Thoracic aorta (tissue), 2 donors: ENCODE measurements around the gene DRD3. TPM values are rescaled to one million over a fixed set of nuclear protein-coding genes. Genes with fewer than 3 reads are reported as not detected.
A peak's percentile ranks its signal among the peaks of the same experiment; 100 is the strongest.

Source experiments
- ATAC-seq: fragments of 150-250 bp; one replicate; pipeline ENCODE4 v1.8.0; 2017; ENCODE audit warnings: low read depth; ENCODE audit not compliant: insufficient number of reproducible peaks, low FRiP score
- DNase-seq: peaks from one replicate; pipeline ENCODE4 v3.0.0-alpha.2; 2020; ENCODE audit warnings: low spot score
- H3K27ac ChIP-seq, 2 donors: fragments of 200-600 bp; sonication (generic); 1 replicate in 1 of 2; 2 replicates in 1 of 2; pipeline ENCODE4 v1.5.1; 2016; ENCODE audit warnings: mild to moderate bottlenecking in 2 of 2, moderate library complexity in 2 of 2
- H3K27me3 ChIP-seq: fragments of 200-600 bp; sonication (generic); replicated peaks from 2 replicates; pipeline ENCODE4 v1.6.0; 2016; ENCODE audit warnings: mild to moderate bottlenecking; ENCODE audit not compliant: insufficient read depth
- H3K36me3 ChIP-seq: fragments of 200-600 bp; sonication (generic); one replicate; pipeline ENCODE4 v1.5.1; 2016
- H3K4me1 ChIP-seq, 2 donors: fragments of 200-600 bp; sonication (generic); 1 replicate in 1 of 2; 2 replicates in 1 of 2; pipeline versions ENCODE4 v1.5.1 to v1.6.0; 2016; ENCODE audit warnings: low read depth in 2 of 2, mild to moderate bottlenecking in 1 of 2; ENCODE audit not compliant: control insufficient read depth in 1 of 2
- H3K4me3 ChIP-seq: fragments of 200-600 bp; sonication (generic); 2 replicates; pipeline ENCODE4 v1.5.1; 2016; ENCODE audit warnings: mild to moderate bottlenecking
- H3K9me3 ChIP-seq: fragments of 200-600 bp; sonication (generic); 2 replicates; pipeline ENCODE4 v1.5.1; 2016
- CTCF ChIP-seq: fragments of 200-600 bp; sonication (generic); IDR thresholded peaks from one replicate; pipeline ENCODE4 v1.5.1; 2019; ENCODE audit warnings: antibody characterized with exemption
- total RNA-seq, 2 donors: library from RNA; depleted of rRNA; stranded (reverse); fragments of >200 nt; gene quantifications; one replicate each; pipeline versions ENCODE4 v1.1.0 to v1.2.3, GENCODE V29; 2016

The DRD3 gene
- total RNA-seq, 2 donors from 2014 or later, result not detected

DNA sequence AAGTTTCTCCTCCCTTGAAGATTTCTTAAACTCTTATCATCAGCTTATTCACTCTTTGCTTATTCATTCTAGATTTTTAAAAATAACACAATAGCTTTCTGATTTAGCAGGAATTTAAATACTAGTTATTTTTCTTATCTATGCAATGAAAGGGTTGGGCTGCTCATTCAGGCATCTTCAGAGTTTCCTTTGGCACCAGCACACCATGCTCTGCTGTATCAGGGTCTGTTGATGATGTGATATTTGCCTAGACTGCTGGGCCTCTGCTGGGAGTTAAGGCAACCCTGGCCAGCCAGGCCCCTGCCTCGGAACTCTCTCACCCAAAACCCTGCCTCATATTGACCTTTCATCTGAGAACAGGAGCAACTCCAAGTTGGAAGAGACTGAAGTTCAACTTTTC, 35.0 kb downstream of the DRD3 start:
- peak overlapping the region; percentile 40 to 60 for H3K27ac ChIP-seq
- DNase-seq, result no peak
- no peaks in the 10 kb centered on the region for H3K27me3 ChIP-seq
- no peak for ATAC-seq
- no peaks in the 10 kb centered on the region for H3K36me3 ChIP-seq
- H3K4me1 ChIP-seq, result peaks cover 10 to 33% of the 10 kb centered on the region in 2 donors
- no peak for TF ChIP-seq CTCF
- H3K4me3 ChIP-seq, result no peak overlapping the region
- no peaks in the 10 kb centered on the region for H3K9me3 ChIP-seq

GRCh38 chr3:114139836-114140235, 39.0 kb downstream of the DRD3 start:
- peaks cover 7 to 16% of the 10 kb centered on the region in 2 donors for H3K4me1 ChIP-seq
- ATAC-seq (no peak), DNase-seq (no peak)
- H3K4me3 ChIP-seq, result no peak overlapping the region
- no peak for TF ChIP-seq CTCF
- no peaks in the 10 kb centered on the region for H3K9me3 ChIP-seq
- no peak overlapping the region for H3K27ac ChIP-seq
- no peaks in the 10 kb centered on the region for H3K36me3 ChIP-seq
- H3K27me3 ChIP-seq, result no peaks in the 10 kb centered on the region

DNA sequence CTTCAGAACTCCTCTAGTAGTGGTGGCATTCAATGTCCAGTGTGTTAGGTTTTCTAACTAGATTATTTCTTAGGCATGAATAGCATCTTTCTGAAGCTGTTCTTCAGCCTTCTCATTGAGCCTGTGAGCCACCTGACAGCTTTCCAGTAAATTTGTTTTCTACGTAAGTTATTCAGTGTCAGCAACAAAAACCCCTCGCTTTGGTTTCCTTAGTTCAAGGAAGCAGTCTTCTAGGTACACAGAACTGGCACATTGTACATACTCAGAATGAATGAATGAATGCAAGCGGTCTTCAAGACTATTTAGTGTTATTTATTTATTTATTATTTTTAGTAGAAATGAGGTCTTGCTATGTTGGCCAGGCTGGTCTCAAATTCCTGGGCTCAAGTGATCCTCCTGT, 44.9 kb downstream of the DRD3 start:
- Histone ChIP-seq H3K4me1 (no peaks in the 10 kb centered on the region), H3K27me3 (no peaks in the 10 kb centered on the region), H3K27ac (no peak overlapping the region), H3K36me3 (no peaks in the 10 kb centered on the region), H3K4me3 (no peak overlapping the region), H3K9me3 (no peaks in the 10 kb centered on the region)
- ATAC-seq (no peak), DNase-seq (no peak)
- no peak for TF ChIP-seq CTCF

- DNase-seq (no peak), ATAC-seq (no peak)
- H3K9me3 ChIP-seq, result no peaks in the 10 kb centered on the region
- no peak overlapping the region for H3K4me3 ChIP-seq
- H3K27ac ChIP-seq, result no peak overlapping the region
- no peaks in the 10 kb centered on the region for H3K4me1 ChIP-seq
- no peaks in the 10 kb centered on the region for H3K36me3 ChIP-seq
- TF ChIP-seq CTCF, result no peak
- H3K27me3 ChIP-seq, result no peaks in the 10 kb centered on the region
Measured at GRCh38 chr3:114132500-114132899, 46.4 kb downstream of the DRD3 start.

DNA sequence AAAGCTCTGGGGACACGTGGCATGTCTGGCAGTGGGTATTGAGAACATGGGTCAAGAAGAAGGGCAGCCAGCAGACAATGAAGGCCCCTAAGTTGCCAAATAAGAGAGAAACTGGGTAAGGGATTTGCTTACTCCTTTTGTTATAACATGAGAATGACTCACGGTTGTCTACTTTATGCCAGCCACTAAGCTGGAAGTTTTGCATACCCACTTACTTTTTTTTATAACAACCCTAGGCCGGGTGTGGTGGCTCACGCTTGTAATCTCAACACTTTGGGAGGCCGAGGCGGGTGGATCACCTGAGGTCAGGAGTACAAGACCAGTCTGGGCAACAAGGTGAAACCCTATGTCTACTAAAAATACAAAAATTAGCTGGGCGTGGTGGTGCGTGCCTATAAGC, 50.0 kb downstream of the DRD3 start:
- Histone ChIP-seq H3K27ac (no peak overlapping the region), H3K27me3 (no peaks in the 10 kb centered on the region), H3K4me3 (no peak overlapping the region), H3K9me3 (no peaks in the 10 kb centered on the region), H3K36me3 (no peaks in the 10 kb centered on the region), H3K4me1 (no peaks in the 10 kb centered on the region)
- ATAC-seq, result no peak
- no peak for TF ChIP-seq CTCF
- no peak for DNase-seq
